ENCODE results near the gene HOOK2. TPM values are rescaled to one million over a fixed set of nuclear protein-coding genes. Genes with fewer than 3 reads are reported as not detected.

Gene HOOK2
- polyA plus RNA-seq, 1 experiment = 5.5 TPM

GRCh38 chr19:12784871-12785430, 9.6 kb upstream of the HOOK2 start:
- no peak for DNase-seq (ENCODE audit: low read depth, low spot score)
- ChIA-PET POLR2A (no interaction called here), CTCF (interaction anchor here (1.4 kb wide), 1 partner anchor 11 kb away, joined by 4 read pairs; no protein-coding TSS in a partner anchor)
- Histone ChIP-seq H3K27me3 (ENCODE audit: control insufficient read depth, insufficient read depth, low read length) (no peaks in the 10 kb centered on the region), H3K27ac (ENCODE audit: low read depth, low read length) (peak overlapping the region; percentile 47), H3K4me3 (ENCODE audit: low read depth, low read length) (no peak overlapping the region), H3K9me3 (ENCODE audit: control insufficient read depth, insufficient read depth, low read length) (no peaks in the 10 kb centered on the region; the same call in 1 of the 2 replicates)
- TF ChIP-seq, protein P1, sequence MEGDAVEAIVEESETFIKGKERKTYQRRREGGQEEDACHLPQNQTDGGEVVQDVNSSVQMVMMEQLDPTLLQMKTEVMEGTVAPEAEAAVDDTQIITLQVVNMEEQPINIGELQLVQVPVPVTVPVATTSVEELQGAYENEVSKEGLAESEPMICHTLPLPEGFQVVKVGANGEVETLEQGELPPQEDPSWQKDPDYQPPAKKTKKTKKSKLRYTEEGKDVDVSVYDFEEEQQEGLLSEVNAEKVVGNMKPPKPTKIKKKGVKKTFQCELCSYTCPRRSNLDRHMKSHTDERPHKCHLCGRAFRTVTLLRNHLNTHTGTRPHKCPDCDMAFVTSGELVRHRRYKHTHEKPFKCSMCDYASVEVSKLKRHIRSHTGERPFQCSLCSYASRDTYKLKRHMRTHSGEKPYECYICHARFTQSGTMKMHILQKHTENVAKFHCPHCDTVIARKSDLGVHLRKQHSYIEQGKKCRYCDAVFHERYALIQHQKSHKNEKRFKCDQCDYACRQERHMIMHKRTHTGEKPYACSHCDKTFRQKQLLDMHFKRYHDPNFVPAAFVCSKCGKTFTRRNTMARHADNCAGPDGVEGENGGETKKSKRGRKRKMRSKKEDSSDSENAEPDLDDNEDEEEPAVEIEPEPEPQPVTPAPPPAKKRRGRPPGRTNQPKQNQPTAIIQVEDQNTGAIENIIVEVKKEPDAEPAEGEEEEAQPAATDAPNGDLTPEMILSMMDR (IDR thresholded peaks at IDR 0.05; ENCODE audit: low read depth, low read length) = no peak

DNA sequence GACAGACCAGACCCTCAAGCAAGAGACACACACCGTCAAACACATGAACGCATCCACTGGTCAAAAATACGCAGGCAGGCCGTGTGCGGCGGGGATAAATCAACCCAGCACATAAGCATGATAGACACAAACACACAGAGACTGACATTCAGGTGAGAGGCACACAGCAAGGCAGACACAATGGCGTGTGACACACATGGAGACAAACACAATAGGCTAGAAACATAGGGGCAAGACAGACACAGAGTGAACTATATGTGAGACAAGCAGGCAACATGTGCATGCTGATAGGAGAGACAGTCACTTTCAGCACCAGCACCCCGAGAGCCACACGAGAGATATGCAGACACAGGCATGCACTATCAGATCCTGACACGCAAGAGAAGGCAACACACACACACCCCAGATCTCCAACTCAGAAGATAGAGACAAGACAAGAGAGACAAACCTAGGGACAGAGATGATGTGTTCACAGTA, 9.1 kb upstream of the HOOK2 start:
- peak overlapping the region; percentile 47 for H3K27ac ChIP-seq (ENCODE audit: low read depth, low read length)
- no peak overlapping the region for H3K4me3 ChIP-seq (ENCODE audit: low read depth, low read length)
- no peaks in the 10 kb centered on the region for H3K27me3 ChIP-seq (ENCODE audit: control insufficient read depth, insufficient read depth, low read length)
- no peaks in the 10 kb centered on the region; the same call in 1 of the 2 replicates for H3K9me3 ChIP-seq (ENCODE audit: control insufficient read depth, insufficient read depth, low read length)
- CTCF ChIA-PET = no interaction called here
- DNase-seq (ENCODE audit: low read depth, low spot score) = no peak
- TF ChIP-seq, protein P1 (IDR thresholded peaks at IDR 0.05; ENCODE audit: low read depth, low read length) = no peak
- POLR2A ChIA-PET = interaction anchor here (1.0 kb wide), 1 partner anchor 8 kb away, joined by 3 read pairs; no protein-coding TSS in a partner anchor

DNA sequence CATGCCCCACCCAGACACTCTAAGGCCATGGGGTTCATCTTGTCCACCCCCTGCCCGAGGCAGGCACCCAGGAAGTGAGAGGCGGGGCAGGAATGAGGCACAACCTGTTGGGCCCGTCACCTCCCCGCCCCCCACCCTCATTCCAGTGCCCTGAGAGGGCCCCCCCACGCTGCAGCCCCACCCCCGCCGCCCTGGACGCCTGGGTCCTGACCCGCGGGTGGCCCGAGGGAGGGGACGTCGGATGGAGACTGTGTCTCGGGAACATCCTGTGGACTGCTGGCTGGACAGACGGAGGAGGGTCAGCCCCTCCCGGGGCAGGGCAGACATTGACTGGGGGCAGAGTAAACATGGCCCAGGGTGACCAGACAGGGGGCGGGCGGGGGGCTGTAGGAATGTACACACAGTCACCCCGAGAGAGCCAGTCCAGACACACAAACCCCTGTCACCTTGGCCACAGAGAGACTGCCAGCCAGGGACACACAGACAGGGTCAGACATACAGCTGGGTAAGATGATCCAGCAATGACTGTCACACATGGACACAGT, 8.6 kb upstream of the HOOK2 start:
- no peak overlapping the region for H3K4me3 ChIP-seq (ENCODE audit: low read depth, low read length)
- ChIA-PET POLR2A (interaction anchor here (1.0 kb wide), 1 partner anchor 9 kb away, joined by 3 read pairs; no protein-coding TSS in a partner anchor), CTCF (interaction anchor here (0.9 kb wide), 1 partner anchor 18 kb away, joined by 6 read pairs; no protein-coding TSS in a partner anchor)
- no peaks in the 10 kb centered on the region; the same call in 1 of the 2 replicates for H3K9me3 ChIP-seq (ENCODE audit: control insufficient read depth, insufficient read depth, low read length)
- DNase-seq (ENCODE audit: low read depth, low spot score) = no peak
- TF ChIP-seq, protein P1 (IDR thresholded peaks at IDR 0.05; ENCODE audit: low read depth, low read length) = no peak
- H3K27me3 ChIP-seq (ENCODE audit: control insufficient read depth, insufficient read depth, low read length) = no peaks in the 10 kb centered on the region
- H3K27ac ChIP-seq (ENCODE audit: low read depth, low read length) = peak overlapping the region; percentile 83

- CTCF ChIA-PET = interaction anchor here (0.9 to 1.9 kb wide), 3 partner anchors 17 to 23 kb away, joined by 3 to 6 read pairs (median 5); no protein-coding TSS in a partner anchor
Measured at GRCh38 chr19:12783291-12783848, 8.0 kb upstream of the HOOK2 start.

More at GRCh38 chr19:12783291-12783848, 8.0 kb upstream of the HOOK2 start:
- no peak for DNase-seq (ENCODE audit: low read depth, low spot score)
- Histone ChIP-seq H3K9me3 (ENCODE audit: control insufficient read depth, insufficient read depth, low read length) (no peaks in the 10 kb centered on the region), H3K27me3 (ENCODE audit: control insufficient read depth, insufficient read depth, low read length) (no peaks in the 10 kb centered on the region), H3K27ac (ENCODE audit: low read depth, low read length) (peak overlapping the region; percentile 83), H3K4me3 (ENCODE audit: low read depth, low read length) (peak overlapping the region; percentile 57)
- POLR2A ChIA-PET = interaction anchor here (1.6 kb wide), 1 partner anchor 9 kb away, joined by 75 read pairs; the partner anchor contains the start of gene JUNB
- TF ChIP-seq, protein P1 (IDR thresholded peaks at IDR 0.05; ENCODE audit: low read depth, low read length) = no peak
